Measurements from ENCODE around the gene TMEM258. TPM values are rescaled to one million over a fixed set of nuclear protein-coding genes. Genes with fewer than 3 reads are reported as not detected.

TMEM258 gene
- total RNA-seq, 1 experiment from 2014 or later, result 142 TPM

DNA sequence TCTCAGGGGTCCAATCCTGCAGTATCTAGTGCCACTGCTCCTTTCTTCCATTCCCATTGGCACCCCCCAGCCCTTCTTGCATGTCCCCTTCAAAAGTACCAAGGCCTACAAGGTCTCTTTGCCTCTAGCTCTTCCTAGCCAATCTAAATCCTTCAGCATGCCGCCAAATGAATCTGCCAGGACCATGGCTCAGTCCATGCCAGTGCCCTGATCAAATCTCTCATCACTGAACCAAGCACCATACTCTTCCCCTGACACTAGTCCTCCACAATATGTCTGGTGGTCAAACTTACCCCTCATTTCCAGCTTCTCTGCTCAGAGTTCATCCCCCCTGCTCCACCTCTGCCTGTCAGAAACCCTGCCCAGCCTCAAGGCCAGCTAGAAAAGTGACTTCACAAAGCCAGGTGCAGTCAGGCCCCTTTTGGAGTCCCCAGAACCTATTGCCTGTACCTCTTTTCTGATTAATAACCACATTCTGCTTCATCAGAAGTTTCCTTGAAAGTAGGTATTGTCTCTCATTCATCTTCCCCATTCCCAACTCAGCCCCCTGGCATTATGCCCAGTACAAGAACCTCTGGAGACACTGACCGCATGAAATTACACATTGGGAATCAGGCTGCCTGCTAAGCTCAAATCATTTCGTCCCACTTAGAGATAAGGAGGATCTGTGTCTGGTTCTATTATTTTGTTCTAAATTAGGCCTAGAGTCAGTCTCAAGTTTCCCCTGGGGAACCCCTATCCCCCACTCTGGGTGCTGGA, 11.7 kb upstream of the TMEM258 start:
- in situ Hi-C loops (cut with HindIII; ENCODE audit: low pct_unique_long_range_greater_than_20kb, low sequenced_read_pairs), result no loop called here
- DNase-seq (ENCODE audit: low read depth, low spot score), result peak; percentile 37

DNA sequence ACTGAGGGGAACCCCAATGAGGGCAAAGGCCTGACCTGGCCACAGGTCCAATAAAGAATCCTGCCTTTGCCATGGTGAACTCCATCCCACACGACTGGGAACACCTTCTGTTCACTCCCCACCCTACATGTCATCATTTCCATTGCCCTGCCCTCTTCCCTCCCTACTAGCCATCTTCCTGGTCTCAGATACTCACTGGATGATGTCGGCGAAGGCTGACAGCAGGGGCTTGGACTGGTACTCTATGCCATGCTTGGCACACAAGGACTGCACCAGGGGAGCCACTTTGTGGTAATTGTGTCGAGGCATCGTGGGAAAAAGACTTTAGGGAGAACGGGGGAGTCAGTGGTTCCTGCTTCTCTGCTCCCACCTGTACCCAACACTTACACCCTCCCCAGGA, 10.2 kb upstream of the TMEM258 start:
- no peak for DNase-seq (ENCODE audit: low read depth, low spot score)
- in situ Hi-C loops (cut with HindIII; ENCODE audit: low pct_unique_long_range_greater_than_20kb, low sequenced_read_pairs), result no loop called here

DNA sequence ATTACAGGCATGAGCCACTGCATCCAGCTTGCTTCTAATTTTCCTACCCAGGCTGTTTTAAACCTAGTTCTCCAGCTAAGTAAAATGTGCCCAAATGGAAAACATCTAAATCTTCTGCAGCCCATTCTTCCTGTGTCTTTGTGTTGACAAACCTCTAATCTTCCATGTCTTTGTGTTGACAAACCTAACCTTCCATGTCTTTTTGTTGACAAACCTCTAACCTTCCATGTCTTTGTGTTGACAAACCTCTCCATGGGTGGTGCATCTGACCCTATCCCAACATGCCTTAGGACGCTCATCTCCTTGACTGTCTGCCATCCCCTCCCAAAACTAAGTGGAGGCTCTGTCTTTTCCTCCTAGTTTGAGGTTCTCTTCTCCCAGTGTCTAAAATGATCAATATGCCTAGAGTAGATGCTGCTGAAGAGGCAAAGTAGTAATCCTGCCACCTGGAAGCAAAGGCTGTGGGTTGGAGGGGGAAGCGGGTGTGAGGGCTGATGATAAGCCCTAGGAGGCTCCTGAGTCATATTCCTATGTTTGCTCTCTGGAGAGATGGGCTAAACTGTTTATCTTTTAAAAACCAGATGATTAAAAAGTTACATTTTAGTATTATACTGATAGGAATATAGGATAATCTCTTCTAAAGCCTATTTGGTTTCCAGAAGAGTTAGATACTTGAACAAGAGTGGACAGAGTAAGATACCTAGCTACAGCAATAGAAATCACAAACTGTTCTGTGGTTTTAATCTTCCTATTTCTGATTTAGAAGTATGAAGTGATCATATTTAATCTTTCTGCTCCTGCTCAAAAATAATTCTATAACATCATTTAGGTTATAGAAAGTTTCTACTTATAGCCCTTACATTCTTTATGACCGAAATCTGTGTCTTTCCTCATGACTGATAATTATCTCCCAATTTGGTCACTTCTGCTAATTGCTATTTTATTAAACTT, 8.2 kb upstream of the TMEM258 start:
- no peak for DNase-seq (ENCODE audit: low read depth, low spot score)
- in situ Hi-C loops (cut with HindIII; ENCODE audit: low pct_unique_long_range_greater_than_20kb, low sequenced_read_pairs), result no loop called here

DNA sequence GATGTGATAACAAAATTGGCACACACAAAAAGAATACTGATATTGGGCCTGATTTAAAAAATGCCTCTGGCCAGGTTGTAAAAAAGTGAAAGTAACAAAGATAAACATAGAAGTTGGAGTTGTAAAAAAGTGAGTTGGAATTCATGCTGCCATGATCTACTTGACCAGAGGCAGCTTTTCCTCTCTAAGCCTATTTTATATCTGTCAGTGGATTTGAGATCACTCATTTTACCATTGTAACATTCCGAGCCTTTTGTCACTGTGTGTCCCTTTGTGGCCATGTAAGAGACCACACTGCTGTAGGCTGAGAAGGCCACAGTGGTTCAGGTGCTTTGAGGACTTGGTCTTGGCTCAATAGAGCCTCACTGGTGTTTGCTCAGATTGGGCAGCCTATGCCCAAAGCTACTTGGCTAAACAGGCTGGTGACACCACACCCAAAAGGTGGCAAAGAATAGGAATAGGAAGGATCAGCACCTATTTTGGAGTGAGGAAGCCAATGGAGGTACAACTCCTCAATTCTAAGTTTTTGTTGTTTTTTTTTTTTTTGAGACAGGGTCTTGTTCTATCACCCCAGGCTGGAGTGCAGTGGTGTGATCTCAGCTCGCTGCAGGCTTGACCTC, 7.4 kb upstream of the TMEM258 start:
- in situ Hi-C loops (cut with HindIII; ENCODE audit: low pct_unique_long_range_greater_than_20kb, low sequenced_read_pairs), result no loop called here
- no peak for DNase-seq (ENCODE audit: low read depth, low spot score)

DNA sequence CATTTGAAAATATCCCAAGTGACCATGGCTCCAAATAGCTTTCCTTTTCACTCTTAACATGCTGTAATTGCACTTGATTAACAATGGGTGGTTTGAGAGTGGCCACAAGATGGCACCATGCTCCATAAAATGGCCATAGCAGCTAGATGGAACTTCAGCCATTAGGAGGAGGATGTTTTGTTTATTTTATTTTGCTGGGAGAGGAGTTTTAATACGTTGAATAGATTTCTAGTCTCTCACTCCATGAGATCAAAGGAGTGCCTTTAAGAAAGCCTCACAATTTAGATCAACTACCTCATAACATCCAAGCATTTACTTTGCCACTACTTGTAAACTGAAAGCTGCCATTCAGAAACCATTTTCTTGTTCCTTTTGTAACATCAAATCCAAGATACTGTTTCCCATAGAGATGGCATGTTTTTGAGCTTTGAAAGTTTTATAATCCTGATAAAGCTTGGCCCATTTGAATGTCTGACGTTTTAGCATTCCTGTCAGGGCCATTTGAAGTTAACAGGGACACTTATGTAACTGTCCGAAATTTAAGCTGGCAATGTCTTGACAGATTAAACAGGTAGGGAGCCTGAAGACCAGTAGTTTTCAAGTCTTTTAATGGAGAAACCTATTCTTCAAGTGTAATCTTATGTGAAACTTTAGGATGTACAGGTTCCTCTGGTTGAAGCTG, 5.0 kb upstream of the TMEM258 start:
- peak; percentile 77 for DNase-seq (ENCODE audit: low read depth, low spot score)
- in situ Hi-C loops (cut with HindIII; ENCODE audit: low pct_unique_long_range_greater_than_20kb, low sequenced_read_pairs), result no loop called here

DNA sequence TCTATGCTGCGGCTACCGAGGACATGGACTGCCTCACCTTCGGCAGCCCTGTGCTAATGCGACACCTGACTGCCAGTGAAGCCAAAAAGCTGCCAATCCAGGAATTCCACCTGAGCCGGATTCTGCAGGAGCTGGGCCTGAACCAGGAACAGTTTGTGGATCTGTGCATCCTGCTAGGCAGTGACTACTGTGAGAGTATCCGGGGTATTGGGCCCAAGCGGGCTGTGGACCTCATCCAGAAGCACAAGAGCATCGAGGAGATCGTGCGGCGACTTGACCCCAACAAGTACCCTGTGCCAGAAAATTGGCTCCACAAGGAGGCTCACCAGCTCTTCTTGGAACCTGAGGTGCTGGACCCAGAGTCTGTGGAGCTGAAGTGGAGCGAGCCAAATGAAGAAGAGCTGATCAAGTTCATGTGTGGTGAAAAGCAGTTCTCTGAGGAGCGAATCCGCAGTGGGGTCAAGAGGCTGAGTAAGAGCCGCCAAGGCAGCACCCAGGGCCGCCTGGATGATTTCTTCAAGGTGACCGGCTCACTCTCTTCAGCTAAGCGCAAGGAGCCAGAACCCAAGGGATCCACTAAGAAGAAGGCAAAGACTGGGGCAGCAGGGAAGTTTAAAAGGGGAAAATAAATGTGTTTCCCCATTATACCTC, 3.6 kb upstream of the TMEM258 start:
- in situ Hi-C loops (cut with HindIII; ENCODE audit: low pct_unique_long_range_greater_than_20kb, low sequenced_read_pairs), result no loop called here

DNA sequence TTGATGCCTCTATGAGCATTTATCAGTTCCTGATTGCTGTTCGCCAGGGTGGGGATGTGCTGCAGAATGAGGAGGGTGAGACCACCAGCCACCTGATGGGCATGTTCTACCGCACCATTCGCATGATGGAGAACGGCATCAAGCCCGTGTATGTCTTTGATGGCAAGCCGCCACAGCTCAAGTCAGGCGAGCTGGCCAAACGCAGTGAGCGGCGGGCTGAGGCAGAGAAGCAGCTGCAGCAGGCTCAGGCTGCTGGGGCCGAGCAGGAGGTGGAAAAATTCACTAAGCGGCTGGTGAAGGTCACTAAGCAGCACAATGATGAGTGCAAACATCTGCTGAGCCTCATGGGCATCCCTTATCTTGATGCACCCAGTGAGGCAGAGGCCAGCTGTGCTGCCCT, 3.1 kb upstream of the TMEM258 start:
- no peak for DNase-seq (ENCODE audit: low read depth, low spot score)
- in situ Hi-C loops (cut with HindIII; ENCODE audit: low pct_unique_long_range_greater_than_20kb, low sequenced_read_pairs), result no loop called here

More for the DNA sequence above, 3.6 kb upstream of the TMEM258 start:
- DNase-seq (ENCODE audit: low read depth, low spot score), result no peak

DNA sequence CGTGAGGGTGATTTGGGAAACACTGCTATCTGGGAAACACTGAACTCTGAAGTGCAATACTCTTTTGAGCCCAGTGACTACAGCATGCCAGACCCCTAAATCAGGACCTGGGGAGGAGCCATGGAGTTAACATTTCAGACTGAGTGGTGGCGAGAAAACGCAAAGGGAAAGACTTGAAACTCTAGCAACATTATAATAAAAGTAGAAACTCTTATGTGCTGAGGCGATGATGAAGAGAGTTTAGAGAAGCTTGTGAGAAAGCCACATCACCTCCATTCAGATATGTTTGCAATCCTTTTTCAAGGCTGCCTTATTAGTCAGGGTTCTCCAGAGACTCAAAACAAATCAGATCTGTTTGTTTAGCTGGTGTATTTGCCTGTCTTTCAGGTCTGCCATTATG, 2.2 kb upstream of the TMEM258 start:
- in situ Hi-C loops (cut with HindIII; ENCODE audit: low pct_unique_long_range_greater_than_20kb, low sequenced_read_pairs), result no loop called here
- DNase-seq (ENCODE audit: low read depth, low spot score), result no peak

DNA sequence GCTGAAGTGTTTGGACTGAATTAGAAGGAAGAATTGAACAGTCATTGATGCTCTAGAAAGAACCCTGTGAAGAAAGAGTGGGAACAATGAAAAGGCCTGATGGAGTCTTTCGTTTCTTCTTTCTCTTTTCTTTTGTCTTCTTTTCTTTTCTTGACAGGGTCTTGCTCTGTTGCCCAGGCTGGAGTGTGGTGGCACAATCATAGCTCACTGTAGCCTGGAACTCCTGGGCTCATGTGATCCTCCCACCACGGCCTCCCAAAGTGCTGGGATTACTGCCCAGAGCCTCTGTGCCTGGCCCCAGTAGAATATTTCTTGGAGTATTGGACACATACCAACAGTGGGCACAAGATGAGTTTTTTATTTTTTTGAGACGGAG, 1.4 kb upstream of the TMEM258 start:
- DNase-seq (ENCODE audit: low read depth, low spot score), result no peak
- in situ Hi-C loops (cut with HindIII; ENCODE audit: low pct_unique_long_range_greater_than_20kb, low sequenced_read_pairs), result no loop called here

DNA sequence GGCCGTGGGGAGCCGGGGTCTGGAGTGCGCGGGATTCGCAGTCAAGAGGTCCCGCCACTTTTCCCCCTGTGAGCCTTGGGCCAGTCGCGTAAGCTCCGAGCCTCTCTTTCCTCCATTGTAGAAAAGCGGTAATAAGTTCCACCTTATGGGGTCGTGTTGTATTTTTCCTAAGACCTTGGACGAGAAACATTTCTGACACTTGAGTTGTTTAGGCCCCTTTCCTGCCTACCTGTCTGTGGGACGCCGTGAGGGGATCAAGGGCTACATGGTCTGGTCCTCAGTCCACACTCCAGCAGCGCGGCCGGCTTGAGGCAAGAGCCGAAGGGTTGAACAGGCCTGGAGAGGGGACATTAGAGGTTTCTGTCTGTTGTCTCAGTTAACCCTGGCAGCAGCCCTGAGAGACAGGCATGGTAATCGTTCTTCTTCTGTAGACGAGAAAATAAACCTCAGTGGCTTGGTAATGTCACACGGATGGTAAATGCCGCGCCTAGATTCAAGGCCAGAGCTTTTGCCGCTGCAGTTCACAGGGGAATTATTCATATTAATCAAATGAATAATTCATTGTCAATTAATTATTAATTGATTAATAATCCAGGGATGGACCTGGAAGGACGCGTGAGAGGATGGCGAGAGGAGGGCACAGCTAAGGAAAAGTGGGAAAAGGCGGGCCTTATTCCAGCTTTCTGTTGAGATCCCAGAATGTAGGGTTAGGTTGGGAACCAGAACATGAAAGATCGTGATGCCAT, 857 bp upstream of the TMEM258 start:
- DNase-seq (ENCODE audit: low read depth, low spot score), result no peak
- in situ Hi-C loops (cut with HindIII; ENCODE audit: low pct_unique_long_range_greater_than_20kb, low sequenced_read_pairs), result no loop called here

DNA sequence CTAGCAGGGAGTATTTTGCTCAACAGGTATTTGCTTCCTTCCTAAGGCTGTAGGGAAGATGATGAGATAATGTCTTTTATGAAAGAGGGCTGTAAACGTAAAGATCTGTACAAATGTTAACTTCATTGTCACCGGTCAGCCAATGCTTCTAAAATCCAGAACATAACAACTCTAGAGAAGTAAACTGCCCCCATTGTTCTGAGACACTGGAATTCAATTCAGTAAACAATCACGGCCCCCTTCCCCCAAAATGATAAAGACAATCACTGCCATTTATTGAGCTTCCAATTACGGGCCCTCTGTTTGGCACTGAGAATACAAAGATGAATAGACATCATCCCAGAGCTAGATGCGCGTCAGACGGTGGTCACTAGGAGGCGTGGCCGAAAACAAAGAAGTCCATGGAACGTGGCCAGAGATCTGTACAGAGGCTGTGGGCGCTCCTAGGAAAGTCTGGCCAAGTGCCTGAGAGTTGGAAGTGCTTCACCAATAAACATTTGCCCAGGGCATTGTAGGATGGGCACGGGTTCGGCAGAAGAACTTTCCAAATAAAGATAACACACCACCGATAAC, 576 bp downstream of the TMEM258 start:
- peak; percentile 98 for DNase-seq (ENCODE audit: low read depth, low spot score)
- in situ Hi-C loops (cut with HindIII; ENCODE audit: low pct_unique_long_range_greater_than_20kb, low sequenced_read_pairs), result no loop called here

DNA sequence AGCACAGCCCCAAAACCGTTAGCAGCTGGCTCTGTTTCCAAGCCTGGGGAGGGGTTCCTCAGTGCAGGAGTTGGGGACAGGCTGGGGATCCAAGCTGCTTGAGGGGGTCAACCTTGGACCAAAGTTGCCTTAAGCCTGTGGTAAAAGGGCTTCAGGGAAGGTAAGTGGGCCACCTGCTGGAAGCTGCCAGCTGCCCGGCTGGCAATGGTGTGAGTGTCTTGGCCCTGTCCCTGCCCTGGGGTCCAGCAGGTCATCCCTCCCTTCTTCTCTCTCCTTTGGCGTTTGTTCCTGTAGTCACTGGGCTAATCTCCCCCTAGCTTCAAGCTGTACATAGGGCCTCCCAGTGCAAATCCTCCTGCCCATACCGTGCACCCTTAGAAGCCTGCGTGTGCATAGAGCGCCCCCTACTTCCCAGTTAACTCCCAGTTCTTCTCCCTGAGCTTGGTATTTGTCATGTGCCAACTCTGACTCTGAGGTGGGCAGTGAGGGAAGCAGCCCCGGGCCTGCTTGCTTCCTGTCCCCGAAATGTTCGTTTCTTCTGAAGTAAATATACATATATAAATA, 4.4 kb downstream of the TMEM258 start:
- in situ Hi-C loops (cut with HindIII; ENCODE audit: low pct_unique_long_range_greater_than_20kb, low sequenced_read_pairs), result no loop called here
- DNase-seq (ENCODE audit: low read depth, low spot score), result peak; percentile 81

DNA sequence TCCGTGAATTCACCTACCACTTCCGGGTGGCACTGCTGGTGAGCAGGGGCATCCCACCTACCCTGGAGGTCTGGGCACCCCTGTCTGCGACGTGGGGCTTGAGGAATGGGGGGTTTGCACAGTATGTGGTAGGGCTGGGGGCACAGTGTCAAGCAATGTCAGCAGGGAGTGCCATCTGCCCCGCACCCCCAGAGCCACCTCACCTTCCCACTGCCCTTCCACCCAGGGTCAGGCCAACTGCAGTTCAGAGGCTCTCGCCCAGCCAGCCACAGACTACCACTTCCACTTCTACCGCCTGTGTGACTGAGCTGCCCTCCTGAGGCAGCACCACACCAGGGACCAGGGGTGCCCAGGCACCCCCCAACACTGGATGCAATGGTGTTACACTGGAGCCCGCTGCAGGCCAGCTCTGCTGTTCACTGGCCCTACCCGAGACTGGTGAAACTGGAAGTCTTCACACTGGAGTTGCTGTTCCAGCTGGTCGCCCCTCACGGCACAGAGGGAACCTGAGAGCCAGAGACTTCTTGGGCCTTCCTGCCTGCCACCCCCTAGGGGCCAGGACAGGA, 6.5 kb downstream of the TMEM258 start:
- in situ Hi-C loops (cut with HindIII; ENCODE audit: low pct_unique_long_range_greater_than_20kb, low sequenced_read_pairs), result no loop called here
- no peak for DNase-seq (ENCODE audit: low read depth, low spot score)

DNA sequence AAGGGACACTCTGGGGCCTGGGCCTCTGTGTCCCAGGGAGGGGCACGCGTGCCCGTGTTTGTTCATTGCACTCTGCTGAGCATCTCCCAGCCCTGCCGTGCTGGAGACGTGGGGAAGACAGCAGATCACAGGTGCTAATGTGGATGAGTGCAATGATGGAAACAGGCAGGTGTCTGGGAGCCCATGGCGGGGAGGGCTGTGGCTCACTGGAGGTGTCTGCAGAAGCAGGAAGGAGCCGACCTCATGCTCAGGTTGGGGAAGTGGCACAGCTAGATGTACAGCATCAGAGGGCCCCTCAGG, 7.9 kb downstream of the TMEM258 start:
- DNase-seq (ENCODE audit: low read depth, low spot score), result no peak
- in situ Hi-C loops (cut with HindIII; ENCODE audit: low pct_unique_long_range_greater_than_20kb, low sequenced_read_pairs), result no loop called here

DNA sequence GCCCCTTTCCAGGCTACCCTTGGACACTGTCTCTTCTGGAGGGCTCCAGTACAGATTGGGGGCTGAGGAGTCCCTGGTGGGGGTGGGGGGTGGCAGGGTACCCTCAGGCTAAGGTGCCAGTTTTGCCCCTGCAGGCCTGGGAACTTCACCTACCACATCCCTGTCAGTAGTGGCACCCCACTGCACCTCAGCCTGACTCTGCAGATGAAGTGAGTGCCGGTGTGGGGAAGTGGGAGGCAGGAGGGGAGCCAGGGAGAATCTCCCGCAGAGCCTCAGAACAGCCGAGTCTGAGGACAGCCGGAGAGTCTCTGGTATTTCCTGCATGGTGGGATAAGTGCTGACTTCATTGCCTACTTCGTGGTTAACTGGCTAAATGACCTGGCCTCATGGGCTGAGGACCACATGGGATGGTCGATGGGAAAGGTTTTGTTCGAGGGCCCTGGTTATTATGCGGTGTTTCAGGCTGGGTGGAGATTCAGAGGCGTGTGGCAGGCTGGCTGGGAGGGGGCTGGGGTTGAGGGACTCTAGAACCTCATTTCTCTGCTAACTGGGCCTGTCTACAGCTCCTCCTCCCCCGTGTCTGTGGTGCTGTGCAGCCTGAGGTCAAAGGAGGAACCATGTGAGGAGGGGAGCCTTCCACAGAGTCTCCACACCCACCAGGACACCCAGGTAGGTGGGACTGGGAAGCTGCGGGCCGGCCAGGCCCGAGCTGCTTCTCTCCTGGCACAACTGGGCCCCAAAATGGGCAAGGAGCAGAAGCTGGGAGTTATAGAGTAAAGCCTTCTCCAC, 8.5 kb downstream of the TMEM258 start:
- no peak for DNase-seq (ENCODE audit: low read depth, low spot score)
- in situ Hi-C loops (cut with HindIII; ENCODE audit: low pct_unique_long_range_greater_than_20kb, low sequenced_read_pairs), result no loop called here
